Adrenal gland (tissue), 12 donors: ENCODE results near the gene NRAS. TPM values are rescaled to one million over a fixed set of nuclear protein-coding genes. Genes with fewer than 3 reads are reported as not detected.

Source experiments
- DNase-seq, 7 donors: peaks; one replicate each; pipeline ENCODE4 v3.0.0-alpha.2; 2019 to 2020
- H3K27ac ChIP-seq, 5 donors: fragments of 200-600 bp; sonication (generic) in 4 of 5; 1 replicate in 3 of 5; 2 replicates in 2 of 5; pipeline versions ENCODE4 v1.5.1 to v1.8.0; 2016 to 2020; ENCODE audit warnings: mild to moderate bottlenecking in 1 of 5
- H3K27me3 ChIP-seq: fragments of 200-600 bp; 2 replicates; pipeline ENCODE4 v1.8.0; 2021
- H3K36me3 ChIP-seq, 2 donors: fragments of 200-600 bp; replicated peaks in 1 of 2; 1 replicate in 1 of 2; 2 replicates in 1 of 2; pipeline versions ENCODE4 v1.5.1 to v1.8.0; 2018 to 2022
- H3K4me1 ChIP-seq, 2 donors: fragments of 200-600 bp; replicated peaks in 1 of 2; 1 replicate in 1 of 2; 2 replicates in 1 of 2; pipeline versions ENCODE4 v1.5.1 to v1.8.0; 2018 to 2021
- H3K4me3 ChIP-seq, 4 donors: fragments of 200-600 bp; sonication (generic) in 3 of 4; one replicate each; pipeline ENCODE4 v1.5.1; 2016 to 2018
- H3K9me3 ChIP-seq, 3 donors: fragments of 200-600 bp; sonication (generic) in 1 of 3; replicated peaks in 1 of 3; 1 replicate in 2 of 3; 2 replicates in 1 of 3; pipeline versions ENCODE4 v1.5.1 to v1.8.0; 2016 to 2021
- CTCF ChIP-seq, 6 experiments: fragments of 450-650 bp in 4 of 6; fragments of 200-600 bp in 2 of 6; sonication (generic) in 1 of 6; IDR thresholded peaks; 1 replicate in 5 of 6; 2 replicates in 1 of 6; pipeline versions ENCODE4 v1.5.1 to v1.8.0; 2016 to 2021; ENCODE audit warnings: antibody characterized with exemption in 6 of 6, mild to moderate bottlenecking in 2 of 6, moderate library complexity in 1 of 6
- POLR2A ChIP-seq, 2 donors: fragments of 450-650 bp; IDR thresholded peaks; one replicate each; pipeline ENCODE4 v1.6.1; 2017; ENCODE audit warnings: antibody characterized with exemption in 2 of 2, mild to moderate bottlenecking in 2 of 2, moderate library complexity in 1 of 2
- WGBS, 4 donors: extraction: QIAGEN DNeasy Blood & Tissue Kit in 2 of 4; methylation state at CpG; one replicate each; pipeline versions ENCODE4 v1.1.5 to v1.1.7; 2013 to 2017; 5-methylcytosine and 5-hydroxymethylcytosine counted together
- intact Hi-C, 2 donors: fragments of 100-400 bp; cut with DNase I; formaldehyde crosslinking; loops; one replicate each; pipeline versions ENCODE4 v1.14.1 to v1.15.0; 2022 to 2023
- polyA plus RNA-seq, 3 donors: library from polyadenylated mRNA; stranded (reverse); fragments of 200-250 nt in 2 of 3; fragments of 350-450 nt in 1 of 3; fragmentation: Illumina TruSeq in 1 of 3; extraction: RNeasy Lipid Tissue Mini Kit (QIAGEN cat#74804) in 1 of 3; gene quantifications; one replicate each; pipeline ENCODE4 v1.2.3, GENCODE V29; 2013 to 2014
- total RNA-seq, 9 donors: library from RNA; depleted of rRNA in 4 of 9; stranded (reverse); fragments of >200 nt in 4 of 9; fragments of 120-200 nt in 1 of 9; fragmentation: NEBNext Ultra II Directional in 1 of 9; extraction: Animal tissue kit (Norgen Biotek cat#: 25700) in 1 of 9; gene quantifications; one replicate each; pipeline versions ENCODE4 v1.1.0 to v1.2.4, GENCODE V29; 2013 to 2023
- donor health status: healthy with polysubstance abuse.
- donor health status: Bipolar disorder and iron deficiency.
- donor health status: DM: yes; HTN: yes; CAD: no.
- donor health status: DM: no; HTN: no; CAD: no.
- donor health status: DM: no; HTN: no; CAD: no.
- donor health status: DM: yes; HTN: yes; CAD: no.

Gene NRAS
- total and polyA plus RNA-seq, 12 donors: 5.8 to 46.6 (median 18.7) TPM

GRCh38 chr1:114695430-114696058 is 21.0 kb downstream of the NRAS start, which contains the start of gene AMPD1:
TSS of gene AMPD1 (minus strand) at chr1:114695546. CDS start at chr1:114695471, 75 bp downstream.
- WGBS, 4 donors: 51 to 68% (median 62%) methylated on average over 6 of the region's 6 CpGs
- Histone ChIP-seq H3K4me1 (no peaks in the 10 kb centered on the region), H3K27me3 (peaks cover 6% of the 10 kb centered on the region), H3K4me3 (no peak within 1 kb of the TSS), H3K36me3 (no peaks in the 10 kb centered on the region), H3K9me3 (no peaks in the 10 kb centered on the region), H3K27ac (no peak within 1 kb of the TSS)
- TF ChIP-seq POLR2A (IDR thresholded peaks at IDR 0.05): no peak
- TF ChIP-seq CTCF (IDR thresholded peaks at IDR 0.05): no peak
- DNase-seq: no peak
- intact Hi-C loops: no loop called here

GRCh38 chr1:114694540-114695310 is 21.8 kb downstream of the NRAS start:
- intact Hi-C loops: no loop called here
- 75 to 85% (median 81%) methylated on average over 9 of the region's 9 CpGs for WGBS, 4 donors
- no peak for TF ChIP-seq POLR2A (IDR thresholded peaks at IDR 0.05)
- no peak for TF ChIP-seq CTCF (IDR thresholded peaks at IDR 0.05)
- Histone ChIP-seq H3K27me3 (peaks cover 6% of the 10 kb centered on the region), H3K4me3 (no peak overlapping the region), H3K27ac (no peak overlapping the region), H3K36me3 (no peaks in the 10 kb centered on the region), H3K4me1 (no peaks in the 10 kb centered on the region), H3K9me3 (no peaks in the 10 kb centered on the region)
- no peak for DNase-seq

GRCh38 chr1:114692947-114693346 is 23.6 kb downstream of the NRAS start:
- Histone ChIP-seq H3K4me3 (no peak overlapping the region), H3K36me3 (no peaks in the 10 kb centered on the region), H3K27ac (no peak overlapping the region), H3K4me1 (no peaks in the 10 kb centered on the region), H3K27me3 (peaks cover 6% of the 10 kb centered on the region), H3K9me3 (no peaks in the 10 kb centered on the region)
- 83 to 91% (median 84%) methylated on average over 3 of the region's 3 CpGs for WGBS, 4 donors
- intact Hi-C loops: no loop called here
- DNase-seq: no peak
- TF ChIP-seq POLR2A (IDR thresholded peaks at IDR 0.05) (no peak), CTCF (IDR thresholded peaks at IDR 0.05) (no peak)

GRCh38 chr1:114691061-114691460 is 25.5 kb downstream of the NRAS start:
- TF ChIP-seq POLR2A (IDR thresholded peaks at IDR 0.05) (no peak), CTCF (IDR thresholded peaks at IDR 0.05) (no peak)
- peaks cover 6% of the 10 kb centered on the region for H3K27me3 ChIP-seq
- WGBS, 4 donors: 72 to 76% (median 74%) methylated on average over 2 of the region's 2 CpGs
- DNase-seq: no peak
- H3K9me3 ChIP-seq: no peaks in the 10 kb centered on the region
- H3K4me3 ChIP-seq: no peak overlapping the region
- H3K36me3 ChIP-seq: no peaks in the 10 kb centered on the region
- H3K27ac ChIP-seq: no peak overlapping the region
- no peaks in the 10 kb centered on the region for H3K4me1 ChIP-seq
- intact Hi-C loops: no loop called here
